OCI-LY3 (cell line): Measurements from ENCODE around the gene FRMD4A.

Experiments
- H2AFZ ChIP-seq: fragments of 200-600, 300-600 bp; shearing (Covaris generic); 2 replicates; pipeline ENCODE4 v1.6.0; 2014; ENCODE audit warnings: antibody characterized with exemption, low read depth, low read length
- H3K27ac ChIP-seq: fragments of 200-600, 300-600 bp; sonication (generic); 2 replicates; pipeline ENCODE4 v1.5.1; 2014; ENCODE audit warnings: mild to moderate bottlenecking, low read length, moderate library complexity, mixed read lengths
- H3K27me3 ChIP-seq: fragments of 200-600, 300-600 bp; sonication (generic); 2 replicates; pipeline ENCODE4 v1.6.1; 2014; ENCODE audit warnings: low read depth, low read length, mixed read lengths
- H3K36me3 ChIP-seq: fragments of 200-600, 300-600 bp; sonication (generic); replicated peaks from 2 replicates; pipeline ENCODE3; 2014; ENCODE audit warnings: low read depth, low read length, mixed read lengths
- H3K4me1 ChIP-seq: fragments of 300-600, 200-600 bp; sonication (generic); 2 replicates; pipeline ENCODE4 v1.6.1; 2014; ENCODE audit warnings: low read length, mixed read lengths
- H3K4me2 ChIP-seq: fragments of 200-600, 300-600 bp; sonication (generic); 2 replicates; pipeline ENCODE4 v1.6.1; 2014; ENCODE audit warnings: low read length, mixed read lengths
- H3K4me3 ChIP-seq: fragments of 300-600, 200-600 bp; sonication (generic); 2 replicates; pipeline ENCODE4 v1.5.1; 2014; ENCODE audit warnings: antibody characterized with exemption, mild to moderate bottlenecking, low read length, moderate library complexity
- H3K79me2 ChIP-seq: fragments of 300-600, 200-600 bp; shearing (Covaris generic); 2 replicates; pipeline ENCODE4 v1.6.1; 2014; ENCODE audit warnings: mild to moderate bottlenecking, low read length, mixed read lengths
- H3K9ac ChIP-seq: fragments of 300-600, 200-600 bp; shearing (Covaris generic); 2 replicates; pipeline ENCODE4 v1.6.0; 2014; ENCODE audit warnings: mild to moderate bottlenecking, low read length, moderate library complexity
- H3K9me3 ChIP-seq: fragments of 200-600, 300-600 bp; shearing (Covaris generic); 2 replicates; pipeline ENCODE4 v1.6.1; 2014; ENCODE audit warnings: low read length, mixed read lengths; ENCODE audit not compliant: insufficient read depth
- H4K20me1 ChIP-seq: fragments of 200-600, 300-600 bp; sonication (generic); 2 replicates; pipeline ENCODE4 v1.6.1; 2016; ENCODE audit warnings: low read length, mixed read lengths; ENCODE audit not compliant: insufficient read depth
- EZH2phosphoT487 ChIP-seq: fragments of 200-600 bp; shearing (Covaris generic); IDR thresholded peaks from 2 replicates; pipeline ENCODE4 v1.6.1; 2018; ENCODE audit warnings: antibody characterized with exemption, mixed run types, low read depth
- TF ChIP-seq, protein P1 (sequence below): fragments of 200-600, 300-600 bp; sonication (generic); IDR thresholded peaks from 2 replicates; pipeline ENCODE4 v1.5.1; 2014; ENCODE audit warnings: antibody characterized with exemption, low read length, low read depth

Gene FRMD4A

DNA sequence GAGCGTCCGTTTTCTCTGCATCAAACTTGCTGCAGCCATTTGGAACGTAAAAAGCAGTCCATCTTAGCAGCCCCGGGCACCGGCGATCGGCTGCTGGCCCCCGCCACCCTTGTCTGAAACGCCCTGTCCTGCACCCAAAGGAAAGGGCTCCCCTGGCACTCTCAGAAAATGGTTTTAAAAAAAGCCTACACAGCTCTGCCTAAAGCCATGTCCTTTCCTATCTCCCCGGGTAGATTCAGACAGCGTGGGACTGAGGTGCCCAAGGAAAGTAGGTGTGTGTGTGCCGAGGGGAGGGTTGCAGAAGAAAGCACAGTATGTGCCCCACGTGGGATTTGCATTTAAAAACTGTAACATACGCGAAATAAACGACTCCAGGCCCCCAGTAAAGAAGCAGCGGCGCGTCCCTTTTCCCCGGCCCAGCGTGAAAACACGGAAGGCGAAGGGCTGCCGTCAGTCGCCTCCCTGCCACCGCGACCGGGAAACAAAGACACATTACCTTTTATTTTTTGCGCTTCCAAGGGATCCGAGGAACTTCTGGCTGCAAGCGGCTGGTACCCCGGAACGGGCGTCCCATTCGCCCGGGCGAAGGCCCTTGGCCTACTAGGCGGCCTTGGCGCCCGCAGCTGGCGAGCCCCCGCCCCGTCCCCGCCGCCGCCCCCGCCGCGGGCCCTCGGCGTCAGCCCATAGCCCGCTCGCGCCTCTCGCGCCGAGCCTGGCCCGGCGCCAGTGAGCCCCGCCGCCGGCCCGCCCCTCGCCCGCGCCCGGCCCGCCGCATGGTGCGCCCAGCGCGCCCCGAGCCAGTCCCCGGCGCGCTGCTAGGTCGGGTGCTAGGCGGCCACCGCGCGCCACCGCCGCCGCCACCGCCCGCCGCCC, 439.4 kb downstream of the FRMD4A start:
- peaks cover 24% of the 10 kb centered on the region for H3K27me3 ChIP-seq
- H3K9ac ChIP-seq = no peak overlapping the region
- TF ChIP-seq, protein P1, sequence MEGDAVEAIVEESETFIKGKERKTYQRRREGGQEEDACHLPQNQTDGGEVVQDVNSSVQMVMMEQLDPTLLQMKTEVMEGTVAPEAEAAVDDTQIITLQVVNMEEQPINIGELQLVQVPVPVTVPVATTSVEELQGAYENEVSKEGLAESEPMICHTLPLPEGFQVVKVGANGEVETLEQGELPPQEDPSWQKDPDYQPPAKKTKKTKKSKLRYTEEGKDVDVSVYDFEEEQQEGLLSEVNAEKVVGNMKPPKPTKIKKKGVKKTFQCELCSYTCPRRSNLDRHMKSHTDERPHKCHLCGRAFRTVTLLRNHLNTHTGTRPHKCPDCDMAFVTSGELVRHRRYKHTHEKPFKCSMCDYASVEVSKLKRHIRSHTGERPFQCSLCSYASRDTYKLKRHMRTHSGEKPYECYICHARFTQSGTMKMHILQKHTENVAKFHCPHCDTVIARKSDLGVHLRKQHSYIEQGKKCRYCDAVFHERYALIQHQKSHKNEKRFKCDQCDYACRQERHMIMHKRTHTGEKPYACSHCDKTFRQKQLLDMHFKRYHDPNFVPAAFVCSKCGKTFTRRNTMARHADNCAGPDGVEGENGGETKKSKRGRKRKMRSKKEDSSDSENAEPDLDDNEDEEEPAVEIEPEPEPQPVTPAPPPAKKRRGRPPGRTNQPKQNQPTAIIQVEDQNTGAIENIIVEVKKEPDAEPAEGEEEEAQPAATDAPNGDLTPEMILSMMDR = no peak
- no peak for TF ChIP-seq EZH2phosphoT487
- H2AFZ ChIP-seq = no peak overlapping the region
- peaks cover 19% of the 10 kb centered on the region for H3K4me1 ChIP-seq
- no peaks in the 10 kb centered on the region for H3K79me2 ChIP-seq
- no peak overlapping the region for H3K4me3 ChIP-seq
- no peak overlapping the region for H3K27ac ChIP-seq
- no peaks in the 10 kb centered on the region for H3K36me3 ChIP-seq
- H3K9me3 ChIP-seq = no peaks in the 10 kb centered on the region
- no peaks in the 10 kb centered on the region for H4K20me1 ChIP-seq
- no peak overlapping the region for H3K4me2 ChIP-seq

DNA sequence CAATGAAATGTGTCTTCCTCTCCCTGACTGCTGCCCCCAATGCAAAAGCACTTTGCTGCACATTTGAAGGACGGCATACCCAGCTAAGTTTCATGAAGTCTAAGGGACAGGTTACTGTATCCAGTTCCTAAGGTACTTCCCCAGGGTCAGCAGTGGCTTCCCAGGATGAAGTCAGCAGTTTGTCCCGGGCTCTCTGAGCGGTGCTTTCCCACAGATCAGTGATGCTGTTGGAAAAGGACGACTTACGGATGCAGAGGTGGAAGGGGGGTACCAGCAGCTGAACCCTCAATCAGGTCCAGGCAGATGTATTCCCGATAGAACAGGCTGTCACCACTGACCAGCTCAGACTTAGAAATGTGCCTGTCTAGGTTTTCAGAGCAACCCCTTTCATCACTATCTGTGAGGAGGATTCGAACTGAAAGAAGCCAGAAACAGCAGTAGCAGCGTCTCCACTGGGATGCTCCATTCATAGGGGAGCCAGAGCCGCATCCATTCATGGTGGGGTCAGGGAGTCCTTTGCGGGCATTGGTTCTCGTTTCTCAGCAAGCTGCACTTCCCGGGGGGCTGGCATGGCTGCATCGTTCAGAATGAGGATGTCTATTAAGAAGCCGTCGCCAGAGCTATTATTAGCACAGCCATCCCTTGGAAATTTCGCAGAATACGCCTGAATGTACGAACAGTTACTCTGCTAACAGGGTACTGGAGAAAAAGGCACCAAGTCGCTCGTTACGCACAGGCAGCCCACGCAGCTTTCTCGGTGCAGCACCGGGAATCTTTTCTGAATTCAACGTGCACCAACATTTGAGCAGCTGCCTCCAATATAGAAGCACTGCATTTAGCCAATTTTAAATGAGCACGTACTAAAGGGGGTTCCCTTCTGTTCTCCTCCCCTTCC, 440.2 kb downstream of the FRMD4A start:
- Histone ChIP-seq H3K4me1 (peaks cover 27% of the 10 kb centered on the region), H3K79me2 (no peaks in the 10 kb centered on the region), H3K4me3 (no peak overlapping the region), H2AFZ (no peak overlapping the region), H4K20me1 (no peaks in the 10 kb centered on the region), H3K27me3 (peaks cover 24% of the 10 kb centered on the region), H3K9ac (no peak overlapping the region), H3K4me2 (0 out of 2 replicates have a peak overlapping the region, but pooled peaks have one; percentile 13), H3K9me3 (no peaks in the 10 kb centered on the region), H3K36me3 (no peaks in the 10 kb centered on the region), H3K27ac (no peak overlapping the region)
- TF ChIP-seq, protein P1 = no peak
- no peak for TF ChIP-seq EZH2phosphoT487

DNA sequence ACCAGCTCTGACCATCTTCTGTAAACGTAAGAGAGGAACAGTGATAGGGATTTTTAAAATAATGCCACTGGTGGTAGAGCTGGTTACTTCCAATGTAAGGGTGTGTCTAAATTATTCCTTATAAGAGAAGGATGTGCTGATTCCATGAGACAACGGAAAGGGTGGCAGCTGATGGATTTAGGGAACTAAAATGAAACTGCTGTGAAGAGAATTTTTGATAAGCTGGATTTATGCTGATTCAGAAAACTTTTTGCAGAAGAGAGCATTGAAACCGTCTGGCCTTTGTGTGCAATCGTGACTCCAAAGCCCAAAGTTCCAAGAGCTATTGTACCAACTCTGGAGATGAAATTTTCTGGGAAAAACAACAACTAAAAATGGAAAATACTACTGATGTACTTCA, 443.0 kb downstream of the FRMD4A start:
- no peaks in the 10 kb centered on the region for H3K9me3 ChIP-seq
- H3K36me3 ChIP-seq = no peaks in the 10 kb centered on the region
- peaks cover 30% of the 10 kb centered on the region for H3K4me1 ChIP-seq
- H3K9ac ChIP-seq = peak overlapping the region; percentile 34; the same call in 1 of the 2 replicates
- no peaks in the 10 kb centered on the region for H4K20me1 ChIP-seq
- no peaks in the 10 kb centered on the region for H3K79me2 ChIP-seq
- H3K4me3 ChIP-seq = peak overlapping the region; percentile 49
- peaks cover 24% of the 10 kb centered on the region for H3K27me3 ChIP-seq
- peak overlapping the region; percentile 70 for H3K4me2 ChIP-seq
- peak overlapping the region; percentile 73 for H3K27ac ChIP-seq
- TF ChIP-seq, protein P1 = no peak
- TF ChIP-seq EZH2phosphoT487 = no peak
- no peak overlapping the region for H2AFZ ChIP-seq
